HG03342 (cell line): ENCODE measurements around the gene ARL2.
"Not testable (repeated sequence)": the region's sequence is repeated elsewhere in the genome, so short reads cannot be mapped to it uniquely, and the experiment has no call there.

Experiments used
- ATAC-seq: cut with Tn5 transposase; IDR thresholded peaks from one replicate; pipeline ENCODE4 v1.9.1; 2021; ENCODE audit warnings: mild to moderate bottlenecking, moderate library complexity; ENCODE audit not compliant: unreplicated experiment

Gene ARL2

GRCh38 chr11:65003968-65004367 lies 10.0 kb upstream of the ARL2 start:
- not testable (repeated sequence) for ATAC-seq

- ATAC-seq: no peak
Measured at GRCh38 chr11:65008016-65008415, 5.9 kb upstream of the ARL2 start.

- no peak for ATAC-seq
Measured at GRCh38 chr11:65008873-65009272, 5.1 kb upstream of the ARL2 start.

GRCh38 chr11:65013130-65013887 lies 651 bp upstream of the ARL2 start:
- ATAC-seq: peak; percentile 67

GRCh38 chr11:65014726-65015227 lies 817 bp downstream of the ARL2 start:
- ATAC-seq: no peak

- no peak for ATAC-seq
Measured at GRCh38 chr11:65016705-65017104, 2.7 kb downstream of the ARL2 start.

GRCh38 chr11:65017937-65018336 lies 4.0 kb downstream of the ARL2 start:
- no peak for ATAC-seq

- ATAC-seq: no peak
Measured at GRCh38 chr11:65019824-65020223, 5.9 kb downstream of the ARL2 start.

GRCh38 chr11:65021003-65021402 lies 7.0 kb downstream of the ARL2 start:
- ATAC-seq: no peak

GRCh38 chr11:65021509-65021908 lies 7.5 kb downstream of the ARL2 start:
- ATAC-seq: no peak

- ATAC-seq: not testable (repeated sequence)
Measured at GRCh38 chr11:65023502-65023901, 9.5 kb downstream of the ARL2 start.

GRCh38 chr11:65026810-65027209 lies 12.8 kb downstream of the ARL2 start:
- ATAC-seq: no peak

GRCh38 chr11:65027213-65028067 lies 13.5 kb downstream of the ARL2 start, which contains the start of gene SNX15:
TSS of gene SNX15 (plus strand) at chr11:65027439. CDS start at chr11:65027538, 99 bp downstream.
- peak; percentile 83 for ATAC-seq

- no peak for ATAC-seq
Measured at GRCh38 chr11:65032216-65032615, 18.3 kb downstream of the ARL2 start.

GRCh38 chr11:65034423-65034822 lies 20.5 kb downstream of the ARL2 start:
- no peak for ATAC-seq

GRCh38 chr11:65035579-65035978 lies 21.6 kb downstream of the ARL2 start:
- no peak for ATAC-seq

GRCh38 chr11:65036931-65037330 lies 23.0 kb downstream of the ARL2 start:
- ATAC-seq: no peak

GRCh38 chr11:65040520-65040846 lies 26.5 kb downstream of the ARL2 start:
- no peak for ATAC-seq

GRCh38 chr11:65040847-65041622 lies 27.1 kb downstream of the ARL2 start, which contains the start of gene SAC3D1:
TSS of gene SAC3D1 (plus strand) at chr11:65041210. CDS start at chr11:65041293, 83 bp downstream.
- peak; percentile 85 for ATAC-seq

- ATAC-seq: no peak
Measured at GRCh38 chr11:65042891-65043290, 28.9 kb downstream of the ARL2 start.
